GM23338 (cell line): Measurements from ENCODE around the gene BTBD9. TPM values are rescaled to one million over a fixed set of nuclear protein-coding genes. Genes with fewer than 3 reads are reported as not detected.

ENCODE experiments used
- ATAC-seq: fragments of 200-7000 bp; cut with Tn5 transposase; 3 replicates; pipeline ENCODE4 v1.9.1; 2020
- DNase-seq: peaks from one replicate; pipeline ENCODE4 v3.0.0-alpha.2; 2015; ENCODE audit warnings: low spot score
- H2AFZ ChIP-seq: fragments of 200-600 bp; sonication (generic); 2 replicates; pipeline ENCODE4 v1.8.0; 2016; ENCODE audit warnings: antibody characterized with exemption, mild to moderate bottlenecking, moderate library complexity
- H3F3A ChIP-seq: fragments of 200-600 bp; sonication (generic); replicated peaks from 2 replicates; pipeline ENCODE4 v1.8.0; 2017; ENCODE audit warnings: antibody characterized with exemption, mixed run types, low read depth
- H3K27ac ChIP-seq: fragments of 200-600 bp; sonication (generic); 2 replicates; pipeline ENCODE4 v1.6.1; 2016; ENCODE audit warnings: low read depth
- H3K27me3 ChIP-seq: fragments of 200-600 bp; sonication (generic); 2 replicates; pipeline ENCODE4 v1.8.0; 2016; ENCODE audit warnings: mild to moderate bottlenecking, mixed run types, moderate library complexity; ENCODE audit not compliant: insufficient read depth
- H3K36me3 ChIP-seq: fragments of 200-600 bp; sonication (generic); 2 replicates; pipeline ENCODE4 v1.8.0; 2016; ENCODE audit warnings: mild to moderate bottlenecking; ENCODE audit not compliant: insufficient read depth
- H3K4me1 ChIP-seq: fragments of 200-600 bp; sonication (generic); 2 replicates; pipeline ENCODE4 v1.8.0; 2016; ENCODE audit warnings: mild to moderate bottlenecking, moderate library complexity; ENCODE audit not compliant: insufficient read depth
- H3K4me2 ChIP-seq: fragments of 200-600 bp; sonication (generic); 2 replicates; pipeline ENCODE4 v1.7.1; 2017; ENCODE audit warnings: mixed run types
- H3K4me3 ChIP-seq: fragments of 200-600 bp; sonication (generic); 2 replicates; pipeline ENCODE4 v1.6.1; 2016; ENCODE audit warnings: mixed run types
- H3K79me2 ChIP-seq: fragments of 200-600 bp; sonication (generic); replicated peaks from 2 replicates; pipeline ENCODE4 v1.8.0; 2017; ENCODE audit warnings: mild to moderate bottlenecking; ENCODE audit not compliant: insufficient read depth
- H3K9me2 ChIP-seq: fragments of 200-600 bp; sonication (generic); 2 replicates; pipeline ENCODE4 v1.8.0; 2017; ENCODE audit not compliant: insufficient read depth
- H4K20me1 ChIP-seq: fragments of 200-600 bp; sonication (generic); replicated peaks from 2 replicates; pipeline ENCODE4 v1.8.0; 2017; ENCODE audit warnings: mild to moderate bottlenecking; ENCODE audit not compliant: insufficient read depth
- H3K27ac Mint-ChIP-seq: 2 replicates; pipeline ENCODE4 v1.8.0; 2020; ENCODE audit warnings: inconsistent platforms, mild to moderate bottlenecking, moderate library complexity, mixed read lengths
- H3K27me3 Mint-ChIP-seq: 3 replicates; pipeline ENCODE4 v1.8.0; 2022; ENCODE audit warnings: low read depth, mild to moderate bottlenecking, moderate library complexity, mixed read lengths, inconsistent platforms; ENCODE audit not compliant: insufficient read depth, poor library complexity
- H3K36me3 Mint-ChIP-seq: 3 replicates; pipeline ENCODE4 v1.8.0; 2021; ENCODE audit warnings: low read depth, mild to moderate bottlenecking, inconsistent platforms, moderate library complexity, mixed read lengths
- H3K4me1 Mint-ChIP-seq: 3 replicates; pipeline ENCODE4 v1.8.0; 2020; ENCODE audit warnings: mild to moderate bottlenecking, inconsistent platforms, mixed read lengths
- H3K4me3 Mint-ChIP-seq: 3 replicates; pipeline ENCODE4 v1.8.0; 2021; ENCODE audit warnings: moderate library complexity, mild to moderate bottlenecking, inconsistent platforms, mixed read lengths
- H3K9me3 Mint-ChIP-seq: 3 replicates; pipeline ENCODE4 v1.8.0; 2020; ENCODE audit warnings: moderate library complexity, mild to moderate bottlenecking, inconsistent platforms, mixed read lengths
- CTCF ChIP-seq, 2 experiments: fragments of 200-600 bp in 1 of 2; sonication (generic) in 1 of 2; conservative IDR thresholded peaks; 2 replicates each; pipeline versions ENCODE4 v1.5.1 to v1.6.1; 2016 to 2017; ENCODE audit warnings: antibody characterized with exemption in 2 of 2, low read depth in 2 of 2, mild to moderate bottlenecking in 2 of 2, moderate library complexity in 1 of 2
- EZH2phosphoT487 ChIP-seq: fragments of 200-600 bp; sonication (generic); IDR thresholded peaks from one replicate; pipeline ENCODE4 v1.8.1; 2018; ENCODE audit warnings: antibody characterized with exemption; ENCODE audit not compliant: unreplicated experiment
- JUNB ChIP-seq: IDR thresholded peaks from one replicate; pipeline ENCODE4 v1.6.1; 2016; ENCODE audit warnings: antibody characterized with exemption; ENCODE audit not compliant: unreplicated experiment
- NANOG ChIP-seq: IDR thresholded peaks from 2 replicates; pipeline ENCODE4 v1.6.1; 2016; ENCODE audit warnings: antibody characterized with exemption, borderline replicate concordance
- POLR2AphosphoS5 ChIP-seq: IDR thresholded peaks from 2 replicates; pipeline ENCODE4 v1.6.1; 2016; ENCODE audit warnings: antibody characterized with exemption, low read depth
- ZNF114 ChIP-seq: fragments of 250-450 bp; sonication (Bioruptor Pico); IDR thresholded peaks from 2 replicates; pipeline ENCODE4 v1.5.0; 2020; ENCODE audit warnings: mild to moderate bottlenecking, moderate library complexity
- polyA plus RNA-seq: library from polyadenylated mRNA; unstranded; fragments of >200 nt; fragmentation: Nextera tagmentation; extraction: Ambion mirVana; gene quantifications from 2 replicates; pipeline ENCODE4 v1.2.1, GENCODE V29; 2016
- total RNA-seq: library from RNA; depleted of rRNA; stranded (reverse); fragments of >200 nt; shearing (Covaris generic); gene quantifications from 2 replicates; pipeline ENCODE4 v1.2.3, GENCODE V29; 2014
- TF ChIP-seq, protein P1 (sequence below): fragments of 250-450 bp; sonication (Bioruptor Pico); IDR thresholded peaks from 2 replicates; pipeline ENCODE4 v1.5.0; 2020; ENCODE audit warnings: mild to moderate bottlenecking, moderate library complexity

Gene BTBD9
- total and polyA plus RNA-seq, 2 experiments from 2014 or later: 4.2 to 5.3 TPM

DNA sequence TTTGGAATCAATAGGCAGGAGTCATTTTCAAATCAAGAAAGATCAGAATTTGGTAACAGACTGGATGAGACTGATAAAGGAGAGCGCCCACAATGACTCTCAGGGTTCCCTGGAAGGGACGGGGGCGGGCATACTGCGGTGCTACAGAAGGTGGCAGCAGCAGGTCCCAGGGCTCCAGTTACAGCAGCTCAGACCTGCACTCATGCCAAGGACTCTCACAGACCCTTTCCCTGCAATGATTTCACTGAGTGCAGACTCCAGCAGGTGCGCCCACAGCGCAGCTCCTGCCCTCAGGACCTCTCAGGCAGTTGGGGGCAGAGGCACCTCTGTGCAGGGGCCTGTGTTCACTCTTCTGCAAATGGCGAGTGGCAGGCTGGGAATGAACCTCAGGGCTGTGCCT lies 460.4 kb downstream of the BTBD9 start:
- Histone ChIP-seq H3K4me1 (no peaks in the 10 kb centered on the region), H3F3A (no peaks in the 10 kb centered on the region), H2AFZ (no peak overlapping the region), H3K4me3 (no peak overlapping the region), H3K9me2 (no peaks in the 10 kb centered on the region), H4K20me1 (no peaks in the 10 kb centered on the region), H3K4me2 (no peak overlapping the region), H3K79me2 (no peaks in the 10 kb centered on the region), H3K27me3 (no peaks in the 10 kb centered on the region), H3K27ac (no peak overlapping the region), H3K36me3 (no peaks in the 10 kb centered on the region)
- Mint-ChIP-seq H3K36me3 (no peaks in the 10 kb centered on the region), H3K27me3 (peaks cover 21% of the 10 kb centered on the region), H3K27ac (no peak overlapping the region), H3K4me3 (no peak overlapping the region), H3K9me3 (no peaks in the 10 kb centered on the region), H3K4me1 (peaks cover 25% of the 10 kb centered on the region)
- DNase-seq (no peak), ATAC-seq (peak; percentile 51)
- TF ChIP-seq CTCF (conservative IDR thresholded peaks at IDR 0.05; ENCODE audit: low read depth in 2 of 2): peak in 1 of 2 experiments; percentile 10; a peak in 2 of 4 replicates
- TF ChIP-seq, protein P1, sequence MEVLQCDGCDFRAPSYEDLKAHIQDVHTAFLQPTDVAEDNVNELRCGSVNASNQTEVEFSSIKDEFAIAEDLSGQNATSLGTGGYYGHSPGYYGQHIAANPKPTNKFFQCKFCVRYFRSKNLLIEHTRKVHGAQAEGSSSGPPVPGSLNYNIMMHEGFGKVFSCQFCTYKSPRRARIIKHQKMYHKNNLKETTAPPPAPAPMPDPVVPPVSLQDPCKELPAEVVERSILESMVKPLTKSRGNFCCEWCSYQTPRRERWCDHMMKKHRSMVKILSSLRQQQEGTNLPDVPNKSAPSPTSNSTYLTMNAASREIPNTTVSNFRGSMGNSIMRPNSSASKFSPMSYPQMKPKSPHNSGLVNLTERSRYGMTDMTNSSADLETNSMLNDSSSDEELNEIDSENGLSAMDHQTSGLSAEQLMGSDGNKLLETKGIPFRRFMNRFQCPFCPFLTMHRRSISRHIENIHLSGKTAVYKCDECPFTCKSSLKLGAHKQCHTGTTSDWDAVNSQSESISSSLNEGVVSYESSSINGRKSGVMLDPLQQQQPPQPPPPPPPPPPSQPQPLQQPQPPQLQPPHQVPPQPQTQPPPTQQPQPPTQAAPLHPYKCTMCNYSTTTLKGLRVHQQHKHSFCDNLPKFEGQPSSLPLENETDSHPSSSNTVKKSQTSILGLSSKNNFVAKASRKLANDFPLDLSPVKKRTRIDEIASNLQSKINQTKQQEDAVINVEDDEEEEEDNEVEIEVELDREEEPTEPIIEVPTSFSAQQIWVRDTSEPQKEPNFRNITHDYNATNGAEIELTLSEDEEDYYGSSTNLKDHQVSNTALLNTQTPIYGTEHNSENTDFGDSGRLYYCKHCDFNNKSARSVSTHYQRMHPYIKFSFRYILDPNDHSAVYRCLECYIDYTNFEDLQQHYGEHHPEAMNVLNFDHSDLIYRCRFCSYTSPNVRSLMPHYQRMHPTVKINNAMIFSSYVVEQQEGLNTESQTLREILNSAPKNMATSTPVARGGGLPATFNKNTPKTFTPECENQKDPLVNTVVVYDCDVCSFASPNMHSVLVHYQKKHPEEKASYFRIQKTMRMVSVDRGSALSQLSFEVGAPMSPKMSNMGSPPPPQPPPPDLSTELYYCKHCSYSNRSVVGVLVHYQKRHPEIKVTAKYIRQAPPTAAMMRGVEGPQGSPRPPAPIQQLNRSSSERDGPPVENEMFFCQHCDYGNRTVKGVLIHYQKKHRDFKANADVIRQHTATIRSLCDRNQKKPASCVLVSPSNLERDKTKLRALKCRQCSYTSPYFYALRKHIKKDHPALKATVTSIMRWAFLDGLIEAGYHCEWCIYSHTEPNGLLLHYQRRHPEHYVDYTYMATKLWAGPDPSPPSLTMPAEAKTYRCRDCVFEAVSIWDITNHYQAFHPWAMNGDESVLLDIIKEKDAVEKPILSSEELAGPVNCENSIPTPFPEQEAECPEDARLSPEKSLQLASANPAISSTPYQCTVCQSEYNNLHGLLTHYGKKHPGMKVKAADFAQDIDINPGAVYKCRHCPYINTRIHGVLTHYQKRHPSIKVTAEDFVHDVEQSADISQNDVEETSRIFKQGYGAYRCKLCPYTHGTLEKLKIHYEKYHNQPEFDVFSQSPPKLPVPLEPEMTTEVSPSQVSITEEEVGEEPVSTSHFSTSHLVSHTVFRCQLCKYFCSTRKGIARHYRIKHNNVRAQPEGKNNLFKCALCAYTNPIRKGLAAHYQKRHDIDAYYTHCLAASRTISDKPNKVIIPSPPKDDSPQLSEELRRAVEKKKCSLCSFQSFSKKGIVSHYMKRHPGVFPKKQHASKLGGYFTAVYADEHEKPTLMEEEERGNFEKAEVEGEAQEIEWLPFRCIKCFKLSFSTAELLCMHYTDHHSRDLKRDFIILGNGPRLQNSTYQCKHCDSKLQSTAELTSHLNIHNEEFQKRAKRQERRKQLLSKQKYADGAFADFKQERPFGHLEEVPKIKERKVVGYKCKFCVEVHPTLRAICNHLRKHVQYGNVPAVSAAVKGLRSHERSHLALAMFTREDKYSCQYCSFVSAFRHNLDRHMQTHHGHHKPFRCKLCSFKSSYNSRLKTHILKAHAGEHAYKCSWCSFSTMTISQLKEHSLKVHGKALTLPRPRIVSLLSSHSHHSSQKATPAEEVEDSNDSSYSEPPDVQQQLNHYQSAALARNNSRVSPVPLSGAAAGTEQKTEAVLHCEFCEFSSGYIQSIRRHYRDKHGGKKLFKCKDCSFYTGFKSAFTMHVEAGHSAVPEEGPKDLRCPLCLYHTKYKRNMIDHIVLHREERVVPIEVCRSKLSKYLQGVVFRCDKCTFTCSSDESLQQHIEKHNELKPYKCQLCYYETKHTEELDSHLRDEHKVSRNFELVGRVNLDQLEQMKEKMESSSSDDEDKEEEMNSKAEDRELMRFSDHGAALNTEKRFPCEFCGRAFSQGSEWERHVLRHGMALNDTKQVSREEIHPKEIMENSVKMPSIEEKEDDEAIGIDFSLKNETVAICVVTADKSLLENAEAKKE (CRISPR knock-in tag): no peak

DNA sequence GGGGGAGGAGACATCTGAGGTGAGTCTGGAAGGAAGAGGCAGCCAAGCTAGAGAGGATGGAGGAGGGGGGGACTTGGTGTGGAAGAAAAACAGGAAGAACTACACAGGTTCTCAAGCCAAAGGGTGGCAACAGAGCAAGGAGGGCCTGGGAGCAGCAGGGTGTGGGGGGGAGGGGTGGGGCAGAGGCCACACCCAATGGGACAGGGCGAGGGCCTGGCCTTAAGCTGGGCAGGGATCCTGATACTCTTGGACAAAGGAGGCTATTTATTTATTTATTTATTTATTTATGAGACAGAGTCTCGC lies 461.2 kb downstream of the BTBD9 start:
- Histone ChIP-seq H3K27me3 (no peaks in the 10 kb centered on the region), H3K4me1 (no peaks in the 10 kb centered on the region), H2AFZ (no peak overlapping the region), H3K9me2 (no peaks in the 10 kb centered on the region), H3K4me2 (no peak overlapping the region), H3K36me3 (no peaks in the 10 kb centered on the region), H4K20me1 (no peaks in the 10 kb centered on the region), H3K27ac (no peak overlapping the region), H3K79me2 (no peaks in the 10 kb centered on the region), H3F3A (no peaks in the 10 kb centered on the region), H3K4me3 (no peak overlapping the region)
- Mint-ChIP-seq H3K4me1 (peaks cover 25% of the 10 kb centered on the region), H3K27ac (no peak overlapping the region), H3K4me3 (no peak overlapping the region), H3K27me3 (peaks cover 21% of the 10 kb centered on the region), H3K9me3 (no peaks in the 10 kb centered on the region), H3K36me3 (no peaks in the 10 kb centered on the region)
- TF ChIP-seq JUNB: no peak
- TF ChIP-seq NANOG: no peak
- no peak for TF ChIP-seq EZH2phosphoT487
- TF ChIP-seq POLR2AphosphoS5: no peak
- TF ChIP-seq ZNF114 (CRISPR knock-in tag): no peak
- no peak for DNase-seq
- ATAC-seq: no peak
